Heart left ventricle (tissue), 13 donors: Measurements from ENCODE around the gene KCNQ1.

Experiments
- POLR2A ChIP-seq, 2 donors: fragments of 450-650 bp; IDR thresholded peaks; one replicate each; pipeline ENCODE4 v1.6.1; 2017; ENCODE audit warnings: antibody characterized with exemption in 2 of 2, mild to moderate bottlenecking in 2 of 2, moderate library complexity in 2 of 2
- TF ChIP-seq, protein P1 (sequence below), 12 donors: fragments of 200-600 bp; sonication (generic) in 4 of 12; IDR thresholded peaks; one replicate each; pipeline versions ENCODE4 v1.5.0 to v1.8.0; 2018 to 2022; ENCODE audit warnings: antibody characterized with exemption in 12 of 12, mild to moderate bottlenecking in 5 of 12
- donor health status: ischemic (EF 13 %, LVEDD 7.1; RV severe dilation, severe dysfunction).
- donor health status: DM: no; HTN: yes; CAD: no.
- donor health status: DM: no; HTN: no; CAD: no.
- donor health status: ischemic (EF 25% LVEDD 6.9; RV normal size, moderate dysfunction).
- donor health status: ischemic (EF 25% LVEDD 5.7; RV mildly dilated, moderate dysfunction).
- donor health status: ischemic (EF 35%, LVEDD 5.7; RV mildly dilated, moderate dysfunction).
- donor health status: nonischemic (EF 11% LVEDD 7.7; RV severe dilation, severe dysfunction).
- donor health status: DM: yes; HTN: yes; CAD: no.
- donor health status: PGD.
- donor health status: ischemic (EF 29% LVEDD 5.4; RV normal size, mild dysfunction).
- donor health status: nonischemic (EF 23%, LVEDD 6.1; RV moderate dilation, normal function).

DNA sequence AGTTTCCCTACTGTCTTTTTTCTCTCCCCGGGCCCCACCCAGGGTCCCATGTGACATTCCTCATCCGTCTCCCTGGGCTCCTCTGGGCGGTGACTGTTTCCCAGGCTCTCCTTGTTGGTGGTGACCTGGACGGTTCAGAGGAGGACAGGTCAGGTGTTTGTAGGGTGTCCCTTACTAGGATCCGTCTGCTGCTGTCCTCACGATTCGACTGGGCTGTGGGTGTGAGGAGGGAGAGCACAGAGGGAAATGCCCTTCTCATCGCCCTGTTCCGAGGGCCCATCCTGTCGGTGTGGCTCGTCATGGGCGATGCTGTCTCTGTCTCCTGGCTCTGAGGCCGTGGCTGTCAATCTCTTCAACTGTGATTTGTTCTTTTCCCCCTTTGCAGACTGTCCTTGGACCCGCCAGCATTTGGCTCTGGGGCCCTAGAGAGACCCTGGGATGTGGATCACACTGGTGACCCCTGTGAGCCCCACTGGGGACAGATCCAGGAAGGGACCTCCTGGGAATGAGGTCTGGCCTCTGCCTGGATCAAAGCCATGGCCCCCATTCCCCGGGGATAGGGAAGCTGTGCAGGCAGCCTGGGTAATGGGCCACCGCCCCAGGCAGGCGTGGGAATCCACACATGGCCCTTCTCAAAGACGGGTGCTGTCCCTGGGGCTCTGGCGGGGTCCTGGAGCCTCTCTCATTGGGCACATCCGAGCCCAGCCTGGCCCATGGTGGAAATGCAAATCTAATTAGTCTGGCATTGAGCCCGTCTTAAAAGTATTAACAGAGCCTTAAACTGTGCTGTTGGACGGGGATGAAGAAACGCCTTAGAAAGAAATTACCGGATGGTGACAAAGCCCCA is 301.8 kb downstream of the KCNQ1 start:
- TF ChIP-seq, protein P1, sequence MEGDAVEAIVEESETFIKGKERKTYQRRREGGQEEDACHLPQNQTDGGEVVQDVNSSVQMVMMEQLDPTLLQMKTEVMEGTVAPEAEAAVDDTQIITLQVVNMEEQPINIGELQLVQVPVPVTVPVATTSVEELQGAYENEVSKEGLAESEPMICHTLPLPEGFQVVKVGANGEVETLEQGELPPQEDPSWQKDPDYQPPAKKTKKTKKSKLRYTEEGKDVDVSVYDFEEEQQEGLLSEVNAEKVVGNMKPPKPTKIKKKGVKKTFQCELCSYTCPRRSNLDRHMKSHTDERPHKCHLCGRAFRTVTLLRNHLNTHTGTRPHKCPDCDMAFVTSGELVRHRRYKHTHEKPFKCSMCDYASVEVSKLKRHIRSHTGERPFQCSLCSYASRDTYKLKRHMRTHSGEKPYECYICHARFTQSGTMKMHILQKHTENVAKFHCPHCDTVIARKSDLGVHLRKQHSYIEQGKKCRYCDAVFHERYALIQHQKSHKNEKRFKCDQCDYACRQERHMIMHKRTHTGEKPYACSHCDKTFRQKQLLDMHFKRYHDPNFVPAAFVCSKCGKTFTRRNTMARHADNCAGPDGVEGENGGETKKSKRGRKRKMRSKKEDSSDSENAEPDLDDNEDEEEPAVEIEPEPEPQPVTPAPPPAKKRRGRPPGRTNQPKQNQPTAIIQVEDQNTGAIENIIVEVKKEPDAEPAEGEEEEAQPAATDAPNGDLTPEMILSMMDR (IDR thresholded peaks at IDR 0.05): no peak
- TF ChIP-seq POLR2A (IDR thresholded peaks at IDR 0.05): no peak
